HG03064 (cell line): ENCODE measurements around the gene NOS3.
"Not testable (repeated sequence)": the region's sequence is repeated elsewhere in the genome, so short reads cannot be mapped to it uniquely, and the experiment has no call there.

ENCODE experiments used
- ATAC-seq: cut with Tn5 transposase; IDR thresholded peaks from one replicate; pipeline ENCODE4 v1.9.1; 2021; ENCODE audit warnings: low read depth; ENCODE audit not compliant: unreplicated experiment

Gene NOS3

DNA sequence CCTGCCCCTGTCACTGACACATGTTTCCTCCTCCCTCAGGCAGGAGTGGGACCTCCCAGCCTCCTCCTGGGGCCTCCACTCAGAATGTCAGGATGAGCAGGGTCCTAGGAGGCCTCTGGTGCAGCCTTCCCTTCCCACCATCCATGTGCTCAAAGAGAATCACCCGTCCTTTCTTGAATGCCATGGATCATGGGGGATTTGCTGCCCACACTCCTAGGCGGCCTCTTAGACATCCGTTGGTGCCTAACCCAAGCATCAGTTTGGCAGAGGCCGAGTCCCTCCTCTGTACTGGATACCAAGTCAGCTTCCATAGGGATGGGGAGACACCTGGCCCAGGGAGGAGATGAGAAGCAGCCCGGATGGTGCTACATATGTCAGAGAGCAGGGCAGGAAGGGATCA is 7.0 kb downstream of the NOS3 start:
- ATAC-seq = no peak

DNA sequence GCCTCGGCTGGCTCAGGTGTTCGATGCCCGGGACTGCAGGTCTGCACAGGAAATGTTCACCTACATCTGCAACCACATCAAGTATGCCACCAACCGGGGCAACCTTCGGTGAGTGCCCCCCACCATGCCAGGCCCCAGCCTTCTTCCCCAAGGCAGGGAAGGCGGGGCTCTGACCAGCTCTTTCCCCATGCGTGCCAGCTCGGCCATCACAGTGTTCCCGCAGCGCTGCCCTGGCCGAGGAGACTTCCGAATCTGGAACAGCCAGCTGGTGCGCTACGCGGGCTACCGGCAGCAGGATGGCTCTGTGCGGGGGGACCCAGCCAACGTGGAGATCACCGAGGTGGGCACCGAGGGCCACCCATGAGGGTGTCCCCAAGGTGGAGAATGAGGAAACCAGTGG is 7.5 kb downstream of the NOS3 start:
- no peak for ATAC-seq

DNA sequence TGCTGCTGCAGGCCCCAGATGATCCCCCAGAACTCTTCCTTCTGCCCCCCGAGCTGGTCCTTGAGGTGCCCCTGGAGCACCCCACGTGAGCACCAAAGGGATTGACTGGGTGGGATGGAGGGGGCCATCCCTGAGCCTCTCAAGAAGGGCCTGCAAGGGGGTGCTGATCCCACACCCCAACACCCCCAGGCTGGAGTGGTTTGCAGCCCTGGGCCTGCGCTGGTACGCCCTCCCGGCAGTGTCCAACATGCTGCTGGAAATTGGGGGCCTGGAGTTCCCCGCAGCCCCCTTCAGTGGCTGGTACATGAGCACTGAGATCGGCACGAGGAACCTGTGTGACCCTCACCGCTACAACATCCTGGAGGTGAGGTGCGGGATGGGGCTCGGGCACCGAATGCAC is 8.2 kb downstream of the NOS3 start:
- ATAC-seq = no peak

DNA sequence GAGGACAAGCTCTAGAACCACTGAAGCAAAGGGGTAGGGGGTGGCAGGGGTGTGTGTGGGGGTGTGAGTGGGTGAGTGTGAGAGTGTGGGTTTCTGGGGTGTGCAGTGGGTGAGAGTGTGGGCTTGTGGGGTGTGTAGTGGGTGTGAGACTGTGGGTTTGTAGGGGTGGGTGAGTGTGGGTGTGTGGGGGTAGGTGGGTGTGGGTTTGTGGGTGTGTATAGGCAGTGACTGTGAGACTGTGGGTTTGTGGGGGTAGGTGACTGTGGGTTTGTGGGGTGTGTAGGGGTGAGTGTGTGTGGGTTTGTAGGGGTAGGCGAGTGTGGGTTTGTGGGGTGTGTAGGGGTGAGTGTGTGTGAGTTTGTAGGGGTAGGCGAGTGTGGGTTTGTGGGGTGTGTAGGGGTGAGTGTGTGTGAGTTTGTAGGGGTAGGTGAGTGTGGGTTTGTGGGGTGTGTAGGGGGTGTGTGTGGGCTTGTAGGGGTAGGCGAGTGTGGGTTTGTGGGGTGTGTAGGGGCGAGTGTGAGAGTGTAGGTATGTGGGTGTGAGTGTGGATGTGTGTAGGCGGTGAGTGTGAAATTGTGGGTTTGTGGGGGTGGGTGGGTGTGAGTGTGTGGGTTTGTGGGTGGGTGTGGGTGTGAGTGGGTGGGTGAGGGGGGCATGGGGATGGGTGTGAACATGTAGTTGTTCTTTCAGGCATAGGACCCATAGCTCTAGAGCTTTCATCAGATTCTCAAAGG is 8.8 kb downstream of the NOS3 start:
- ATAC-seq = no peak

DNA sequence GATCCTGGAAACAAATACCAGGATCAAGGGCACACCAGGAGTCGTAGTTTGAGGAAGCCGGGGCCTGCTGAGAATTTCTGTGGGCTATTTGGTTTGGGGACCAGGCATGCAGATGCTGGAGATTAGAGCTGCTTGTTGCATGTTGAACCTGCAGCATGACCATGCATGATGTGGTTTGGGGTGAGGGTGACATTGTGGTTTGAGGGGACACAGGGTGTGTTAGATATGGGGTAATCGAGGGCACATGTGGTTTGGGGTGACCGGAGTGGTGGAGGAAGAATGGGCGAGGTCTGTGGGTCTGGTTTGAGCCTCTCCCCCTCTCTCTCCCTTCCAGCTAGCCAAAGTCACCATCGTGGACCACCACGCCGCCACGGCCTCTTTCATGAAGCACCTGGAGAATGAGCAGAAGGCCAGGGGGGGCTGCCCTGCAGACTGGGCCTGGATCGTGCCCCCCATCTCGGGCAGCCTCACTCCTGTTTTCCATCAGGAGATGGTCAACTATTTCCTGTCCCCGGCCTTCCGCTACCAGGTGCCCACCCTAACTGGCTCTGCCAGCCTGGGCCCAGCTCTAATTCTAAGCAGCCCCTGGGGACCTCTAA is 10.2 kb downstream of the NOS3 start:
- no peak for ATAC-seq

DNA sequence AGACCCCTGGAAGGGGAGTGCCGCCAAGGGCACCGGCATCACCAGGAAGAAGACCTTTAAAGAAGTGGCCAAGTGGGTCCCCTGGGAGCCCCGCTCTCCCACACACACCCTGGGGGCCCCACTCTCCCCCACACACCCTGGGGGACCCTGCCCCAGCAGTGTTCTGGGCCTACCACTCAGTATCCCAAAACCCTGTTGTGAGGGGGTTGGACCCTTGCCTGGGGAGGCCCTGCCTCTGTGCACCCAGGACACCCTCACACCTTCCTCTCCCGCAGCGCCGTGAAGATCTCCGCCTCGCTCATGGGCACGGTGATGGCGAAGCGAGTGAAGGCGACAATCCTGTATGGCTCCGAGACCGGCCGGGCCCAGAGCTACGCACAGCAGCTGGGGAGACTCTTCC is 10.7 kb downstream of the NOS3 start:
- ATAC-seq = no peak

DNA sequence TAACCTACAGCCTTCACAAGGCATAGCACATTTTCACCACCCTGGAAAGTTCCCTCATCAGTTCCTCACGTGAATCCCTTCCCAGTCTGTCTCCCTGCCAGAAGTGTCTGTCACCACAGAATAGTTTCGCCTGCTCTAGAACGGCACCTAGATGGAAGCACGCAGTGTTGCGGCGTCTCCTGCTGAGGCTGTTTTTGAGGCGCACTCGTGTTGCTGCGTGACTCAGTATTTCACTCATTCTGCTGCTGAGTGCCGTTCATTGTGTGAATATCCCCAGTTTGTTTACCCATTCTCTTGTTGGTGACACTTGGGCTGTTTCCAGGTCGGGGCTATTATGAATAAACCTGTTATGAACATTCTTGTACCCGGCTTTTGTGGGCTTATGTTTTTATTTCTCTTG is 12.8 kb downstream of the NOS3 start:
- no peak for ATAC-seq

DNA sequence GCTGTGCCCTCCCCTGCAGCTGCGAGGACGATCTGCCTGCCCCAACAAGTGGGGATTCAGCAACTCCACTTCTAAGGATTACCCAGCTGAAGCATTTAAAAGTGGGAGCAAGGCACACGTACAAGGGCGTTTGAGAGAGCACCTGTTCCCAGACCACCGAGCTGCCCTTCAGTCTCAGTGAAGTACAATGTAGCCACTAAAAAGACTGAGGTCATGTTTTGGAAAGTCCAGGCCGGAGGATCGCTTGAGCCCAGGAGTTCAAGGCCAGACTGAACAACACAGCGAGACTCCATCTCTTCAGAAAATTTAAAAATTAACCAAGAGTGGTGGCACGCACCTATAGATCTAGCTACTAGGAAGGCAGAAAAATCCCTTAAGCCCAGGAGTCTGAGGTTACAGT is 14.7 kb downstream of the NOS3 start:
- no peak for ATAC-seq

DNA sequence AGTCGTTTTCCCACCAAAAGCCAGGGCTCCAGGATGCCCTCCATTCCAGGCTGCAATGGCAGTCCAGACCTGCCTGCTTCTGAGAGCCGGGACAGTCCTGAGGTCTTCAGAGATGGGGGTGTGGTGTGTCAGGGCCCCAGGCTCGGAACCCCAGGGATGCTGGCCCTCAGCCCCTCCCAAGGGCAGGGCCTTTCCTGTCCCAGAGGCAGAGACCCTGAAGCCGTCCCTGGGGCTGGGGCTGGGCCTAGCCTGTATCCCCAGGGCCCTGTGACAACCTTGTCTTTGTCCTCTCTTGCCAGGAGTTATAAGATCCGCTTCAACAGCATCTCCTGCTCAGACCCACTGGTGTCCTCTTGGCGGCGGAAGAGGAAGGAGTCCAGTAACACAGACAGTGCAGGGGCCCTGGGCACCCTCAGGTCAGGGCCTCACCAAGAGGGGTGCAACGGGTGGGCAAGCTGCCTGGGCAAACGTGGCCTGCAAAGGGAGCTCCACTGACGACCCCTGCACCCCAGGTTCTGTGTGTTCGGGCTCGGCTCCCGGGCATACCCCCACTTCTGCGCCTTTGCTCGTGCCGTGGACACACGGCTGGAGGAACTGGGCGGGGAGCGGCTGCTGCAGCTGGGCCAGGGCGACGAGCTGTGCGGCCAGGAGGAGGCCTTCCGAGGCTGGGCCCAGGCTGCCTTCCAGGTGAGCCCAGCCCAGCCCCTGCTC is 15.9 kb downstream of the NOS3 start:
- ATAC-seq = no peak

DNA sequence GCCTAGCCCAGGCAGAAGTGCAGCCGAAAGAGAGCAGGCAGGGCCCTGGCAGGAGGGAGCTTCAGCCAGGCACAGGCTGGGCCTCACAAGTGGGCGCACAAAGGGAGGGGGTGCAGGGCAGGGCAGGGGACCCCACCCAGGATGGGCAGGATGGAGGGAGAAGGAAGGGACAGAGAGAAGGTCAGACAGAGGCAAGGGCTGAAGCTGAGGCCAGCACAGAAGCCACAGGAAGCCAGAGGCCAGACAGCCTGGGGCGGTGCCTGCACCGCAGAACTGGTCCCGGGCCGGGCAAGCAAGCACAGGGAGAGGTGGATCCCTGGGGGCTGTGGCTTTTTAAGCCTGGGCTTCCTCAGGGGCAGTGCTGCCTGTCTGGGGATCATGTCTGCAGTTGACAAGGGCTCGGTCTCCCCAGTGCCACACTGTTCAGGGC is 16.7 kb downstream of the NOS3 start:
- no peak for ATAC-seq

DNA sequence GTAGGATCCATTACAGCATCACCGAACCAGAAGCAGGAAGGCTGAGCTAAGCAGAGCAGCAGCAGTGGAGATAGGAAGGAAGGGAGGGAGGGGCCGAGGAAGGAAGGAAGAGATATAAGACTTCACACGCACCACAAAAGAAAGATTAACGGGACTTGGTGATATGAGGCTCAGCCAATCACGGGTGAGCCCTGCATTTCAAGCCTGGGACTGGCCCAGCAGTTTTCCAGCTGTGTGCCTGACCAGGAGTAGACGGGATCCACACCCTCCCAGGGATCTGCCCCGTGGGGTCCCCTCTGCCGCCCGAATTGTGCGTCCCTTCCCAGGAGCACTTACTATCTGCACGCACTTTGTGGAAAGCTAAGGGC is 17.3 kb downstream of the NOS3 start:
- no peak for ATAC-seq

DNA sequence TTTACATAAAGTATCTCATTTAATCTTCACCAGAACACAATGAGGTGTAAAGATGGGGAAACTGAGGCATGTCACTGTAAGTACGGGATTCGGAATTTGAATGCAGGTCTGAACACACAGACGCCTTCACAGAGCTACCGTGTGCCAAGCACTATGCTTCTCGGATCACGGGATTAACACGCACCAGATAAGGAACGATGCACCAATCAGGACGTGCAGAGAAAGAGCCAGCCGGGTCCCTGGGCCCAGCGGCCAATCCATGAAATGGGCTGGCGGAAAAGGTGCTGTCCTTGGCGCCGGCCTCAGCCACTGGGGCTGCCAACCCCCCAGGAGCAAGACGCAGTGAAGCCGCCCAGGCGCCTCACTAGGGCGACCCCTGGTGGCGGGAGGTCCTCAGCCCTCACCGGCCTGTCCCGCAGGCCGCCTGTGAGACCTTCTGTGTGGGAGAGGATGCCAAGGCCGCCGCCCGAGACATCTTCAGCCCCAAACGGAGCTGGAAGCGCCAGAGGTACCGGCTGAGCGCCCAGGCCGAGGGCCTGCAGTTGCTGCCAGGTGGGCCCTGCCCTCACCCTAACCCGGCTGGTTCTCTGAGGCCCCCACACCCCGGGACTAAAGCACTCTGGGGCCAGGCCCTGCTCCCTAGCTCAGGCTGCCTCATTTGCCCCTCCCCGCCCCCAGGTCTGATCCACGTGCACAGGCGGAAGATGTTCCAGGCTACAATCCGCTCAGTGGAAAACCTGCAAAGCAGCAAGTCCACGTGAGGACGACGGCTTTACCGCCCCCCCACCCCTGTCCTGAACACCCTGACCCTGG is 17.9 kb downstream of the NOS3 start:
- ATAC-seq = no peak

DNA sequence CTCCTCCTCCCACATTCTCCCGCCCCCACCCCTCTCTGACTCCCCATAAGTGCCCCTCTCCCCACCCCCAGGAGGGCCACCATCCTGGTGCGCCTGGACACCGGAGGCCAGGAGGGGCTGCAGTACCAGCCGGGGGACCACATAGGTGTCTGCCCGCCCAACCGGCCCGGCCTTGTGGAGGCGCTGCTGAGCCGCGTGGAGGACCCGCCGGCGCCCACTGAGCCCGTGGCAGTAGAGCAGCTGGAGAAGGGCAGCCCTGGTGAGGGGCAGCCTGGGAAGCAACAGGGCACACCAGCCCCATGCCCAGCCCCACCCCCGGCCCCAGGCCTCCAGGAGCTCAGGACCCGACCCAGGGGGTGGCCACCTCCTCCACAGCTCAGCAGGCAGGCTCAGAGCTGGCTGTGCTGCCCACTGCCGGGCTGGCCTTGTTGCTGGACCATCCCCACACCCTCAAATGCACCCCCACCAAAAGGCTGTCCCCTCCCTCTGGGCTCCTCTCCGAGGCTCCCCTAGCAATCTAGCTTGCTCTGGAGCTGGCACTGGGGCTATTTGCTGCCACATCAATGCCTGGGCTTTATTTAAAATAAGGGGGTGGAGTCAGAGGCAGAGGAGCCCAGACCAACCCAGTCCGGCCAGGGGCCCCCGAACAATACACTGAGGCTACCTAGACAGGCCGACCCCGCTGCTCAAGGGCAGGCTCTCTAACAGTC is 18.7 kb downstream of the NOS3 start:
- ATAC-seq = no peak

DNA sequence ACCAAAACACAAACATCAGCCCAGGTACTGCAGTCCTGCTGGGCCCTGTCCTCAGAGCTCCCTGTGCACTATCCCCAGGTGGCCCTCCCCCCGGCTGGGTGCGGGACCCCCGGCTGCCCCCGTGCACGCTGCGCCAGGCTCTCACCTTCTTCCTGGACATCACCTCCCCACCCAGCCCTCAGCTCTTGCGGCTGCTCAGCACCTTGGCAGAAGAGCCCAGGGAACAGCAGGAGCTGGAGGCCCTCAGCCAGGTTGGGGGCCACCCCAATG is 19.2 kb downstream of the NOS3 start:
- ATAC-seq = no peak

DNA sequence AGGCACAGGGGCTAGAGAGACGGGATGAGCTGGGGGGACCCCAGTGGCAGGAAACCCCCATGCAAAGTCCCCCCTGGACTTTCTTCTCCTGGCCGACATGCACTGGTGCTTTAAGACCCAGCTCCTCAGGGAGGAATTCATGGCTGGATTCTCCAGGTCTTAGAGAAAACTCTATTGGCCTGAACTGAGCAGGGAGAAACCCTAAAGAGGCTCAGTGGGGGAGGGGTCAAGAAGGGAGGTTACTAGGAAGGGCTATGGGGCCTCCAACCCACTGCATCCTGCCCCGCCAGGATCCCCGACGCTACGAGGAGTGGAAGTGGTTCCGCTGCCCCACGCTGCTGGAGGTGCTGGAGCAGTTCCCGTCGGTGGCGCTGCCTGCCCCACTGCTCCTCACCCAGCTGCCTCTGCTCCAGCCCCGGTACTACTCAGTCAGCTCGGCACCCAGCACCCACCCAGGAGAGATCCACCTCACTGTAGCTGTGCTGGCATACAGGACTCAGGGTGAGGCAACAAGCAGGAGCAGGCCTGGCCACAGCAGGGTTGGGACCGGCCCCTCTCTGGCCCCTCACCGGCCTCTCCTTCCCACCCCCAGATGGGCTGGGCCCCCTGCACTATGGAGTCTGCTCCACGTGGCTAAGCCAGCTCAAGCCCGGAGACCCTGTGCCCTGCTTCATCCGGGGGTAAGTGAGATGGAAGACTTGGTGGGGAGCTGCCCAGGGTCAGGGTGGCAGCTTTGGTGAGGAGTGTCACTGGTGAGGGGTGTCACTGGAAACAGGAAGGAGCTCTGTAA is 19.7 kb downstream of the NOS3 start:
- ATAC-seq = no peak

DNA sequence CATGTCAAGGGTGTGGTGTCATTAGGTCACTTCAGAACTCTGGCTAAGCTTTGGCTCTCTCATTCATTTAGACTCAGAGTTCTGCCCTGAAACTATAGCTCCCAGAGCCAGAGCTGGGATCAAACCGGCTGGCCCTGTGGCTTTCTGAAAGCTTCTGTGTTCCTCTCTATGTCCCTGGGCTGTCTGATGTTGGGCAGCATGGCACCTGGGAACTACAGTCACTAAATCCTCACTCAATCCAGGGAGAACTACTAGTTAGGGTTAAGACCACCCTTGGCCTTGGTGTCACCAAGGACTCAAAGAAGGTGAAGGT is 20.2 kb downstream of the NOS3 start:
- no peak for ATAC-seq

DNA sequence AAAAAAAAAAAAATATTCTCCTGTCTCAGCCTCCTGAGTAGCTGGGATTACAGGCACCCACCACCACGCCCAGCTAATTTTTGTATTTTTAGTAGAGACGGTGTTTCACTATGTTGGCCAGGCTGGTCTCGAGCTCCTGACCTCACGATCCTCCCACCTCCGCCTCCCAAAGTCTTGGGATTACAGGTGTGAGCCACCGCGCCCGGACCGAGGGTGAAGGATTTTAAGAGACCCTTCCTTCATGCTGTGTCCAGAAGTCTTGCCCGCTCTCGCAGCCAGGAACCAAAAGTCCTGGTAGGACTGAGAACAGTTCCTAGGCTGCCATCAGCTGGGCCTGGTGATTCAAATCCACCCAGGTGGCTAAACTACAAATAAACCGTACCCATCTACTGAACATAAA is 20.8 kb downstream of the NOS3 start:
- ATAC-seq = not testable (repeated sequence)

DNA sequence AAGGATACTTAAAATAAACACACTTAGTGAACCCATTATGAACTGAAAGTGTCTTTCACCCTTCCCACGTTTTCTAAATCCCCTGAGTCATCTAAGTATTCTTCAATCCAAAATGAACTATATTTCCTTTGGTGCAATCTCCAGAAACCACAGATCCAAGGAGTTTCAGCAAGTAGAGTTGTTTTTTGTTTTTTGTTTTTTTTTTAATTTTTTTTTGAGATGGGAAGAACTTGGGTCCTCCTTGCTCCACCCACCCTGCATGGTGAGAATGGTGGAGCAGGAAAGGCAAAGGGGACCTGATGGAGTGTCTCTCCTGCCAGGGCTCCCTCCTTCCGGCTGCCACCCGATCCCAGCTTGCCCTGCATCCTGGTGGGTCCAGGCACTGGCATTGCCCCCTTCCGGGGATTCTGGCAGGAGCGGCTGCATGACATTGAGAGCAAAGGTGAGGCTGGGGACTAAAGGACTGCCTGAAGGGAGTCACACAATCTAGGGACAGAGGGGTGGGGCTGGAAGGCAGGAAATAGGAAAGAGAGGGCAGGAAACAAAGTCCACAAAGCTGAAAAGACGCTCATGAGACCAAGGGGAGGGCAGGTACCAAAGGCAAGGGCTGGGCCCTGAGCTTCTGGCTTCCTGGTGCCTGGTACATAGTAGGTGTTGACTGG is 21.3 kb downstream of the NOS3 start:
- no peak for ATAC-seq

DNA sequence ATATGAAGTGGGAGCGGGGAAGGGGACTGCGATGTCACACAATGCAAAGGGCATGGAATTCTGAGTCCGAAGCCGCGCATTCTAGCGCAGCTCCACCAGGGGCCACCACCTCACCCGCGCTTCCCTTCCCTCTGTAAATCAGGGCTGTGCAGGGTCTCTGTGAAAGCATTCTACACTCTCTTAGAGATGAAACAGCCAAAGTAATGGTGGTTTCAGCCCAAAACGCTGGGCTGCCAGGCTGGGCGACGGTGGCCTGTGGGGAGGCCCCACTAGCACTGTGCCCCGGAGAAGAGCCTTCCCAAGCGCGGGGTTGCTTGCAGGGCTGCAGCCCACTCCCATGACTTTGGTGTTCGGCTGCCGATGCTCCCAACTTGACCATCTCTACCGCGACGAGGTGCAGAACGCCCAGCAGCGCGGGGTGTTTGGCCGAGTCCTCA is 22.1 kb downstream of the NOS3 start:
- ATAC-seq = no peak

DNA sequence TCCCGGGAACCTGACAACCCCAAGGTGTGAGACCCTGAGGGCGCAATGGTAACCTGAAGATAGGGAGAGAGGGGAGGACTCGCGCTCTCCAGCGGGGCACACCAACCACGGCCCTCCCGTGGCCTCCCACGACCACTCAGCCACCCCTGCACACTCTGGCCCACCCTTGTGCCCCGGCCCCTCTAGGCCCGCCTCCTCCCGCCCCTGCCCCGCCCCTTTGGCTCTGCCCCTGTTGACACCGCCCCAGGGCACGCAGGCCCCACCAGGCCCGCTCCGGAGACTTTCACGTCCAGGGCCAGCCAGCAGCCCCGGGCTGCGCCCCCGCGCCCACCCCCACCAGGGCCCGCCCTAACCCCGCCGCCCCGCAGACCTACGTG is 22.5 kb downstream of the NOS3 start:
- no peak for ATAC-seq
